PC-9 (cell line): Measurements from ENCODE around the gene XPO1. TPM values are rescaled to one million over a fixed set of nuclear protein-coding genes. Genes with fewer than 3 reads are reported as not detected.

Source experiments
- BruUV-seq: library from RNA; stranded (reverse); fragments of 400-500 nt; replicated peaks from 2 replicates; lab custom pipeline; 2021; lab: Mats Ljungman, UMichigan
- CTCF ChIA-PET: fragments of 300-600 bp; sonication (Branson Sonifier 250); formaldehyde crosslinking; loops from one replicate; lab custom pipeline; 2022; ENCODE audit warnings: antibody characterized with exemption; lab: Charles Lee
- POLR2A ChIA-PET: fragments of 300-600 bp; sonication (Branson Sonifier 250); formaldehyde crosslinking; loops from one replicate; lab custom pipeline; 2022; ENCODE audit warnings: antibody characterized with exemption; ENCODE audit not compliant: unreplicated experiment; lab: Charles Lee
- DNase-seq, 2 experiments: peaks; one replicate each; pipeline versions ENCODE4 v3.0.0 to v3.0.0-alpha.2; 2015 to 2022; ENCODE audit warnings: mixed read lengths in 1 of 2
- H2AFZ ChIP-seq: fragments of 200-600 bp; sonication (generic); 2 replicates; pipeline ENCODE4 v1.8.1; 2017; ENCODE audit warnings: antibody characterized with exemption
- H3F3A ChIP-seq: fragments of 200-600 bp; sonication (generic); 2 replicates; pipeline ENCODE4 v1.8.1; 2017; ENCODE audit warnings: antibody characterized with exemption, mild to moderate bottlenecking, low read depth; ENCODE audit not compliant: insufficient read depth
- H3K27ac ChIP-seq: fragments of 200-600 bp; sonication (generic); 2 replicates; pipeline ENCODE4 v1.6.1; 2016; ENCODE audit warnings: mixed run types
- H3K27me3 ChIP-seq: fragments of 200-600 bp; sonication (generic); 2 replicates; pipeline ENCODE4 v1.6.1; 2016; ENCODE audit warnings: low read depth, mixed run types; ENCODE audit not compliant: insufficient read depth
- H3K36me3 ChIP-seq: fragments of 200-600 bp; sonication (generic); 2 replicates; pipeline ENCODE4 v1.6.1; 2016; ENCODE audit warnings: low read depth, mixed run types
- H3K4me1 ChIP-seq: fragments of 200-600 bp; sonication (generic); replicated peaks from 2 replicates; pipeline ENCODE4 v1.6.1; 2016; ENCODE audit warnings: mixed run types; ENCODE audit not compliant: insufficient read depth
- H3K4me2 ChIP-seq: fragments of 200-600 bp; sonication (generic); 2 replicates; pipeline ENCODE4 v1.6.1; 2017; ENCODE audit warnings: mixed run types
- H3K4me3 ChIP-seq: fragments of 200-600 bp; sonication (generic); 2 replicates; pipeline ENCODE4 v1.6.1; 2016; ENCODE audit warnings: mixed run types
- H3K79me2 ChIP-seq: fragments of 200-600 bp; sonication (generic); 2 replicates; pipeline ENCODE4 v1.6.1; 2017; ENCODE audit warnings: low read depth, mixed run types
- H3K9me2 ChIP-seq: fragments of 200-600 bp; sonication (generic); 2 replicates; pipeline ENCODE4 v1.8.1; 2017; ENCODE audit warnings: mild to moderate bottlenecking; ENCODE audit not compliant: insufficient read depth
- H3K9me3 ChIP-seq: fragments of 200-600 bp; sonication (generic); 2 replicates; pipeline ENCODE4 v1.8.1; 2016; ENCODE audit warnings: low read depth; ENCODE audit not compliant: insufficient read depth
- H4K20me1 ChIP-seq: fragments of 200-600 bp; sonication (generic); 2 replicates; pipeline ENCODE4 v1.8.1; 2017; ENCODE audit not compliant: insufficient read depth
- EZH2 ChIP-seq: fragments of 200-600 bp; sonication (generic); IDR thresholded peaks from 2 replicates; pipeline ENCODE4 v1.8.0; 2017; ENCODE audit warnings: antibody characterized with exemption, low read depth
- intact Hi-C: fragments of 100-400 bp; cut with micrococcal nuclease; formaldehyde crosslinking; loops from one replicate; pipeline ENCODE4 v1.10.0; 2022; ENCODE audit not compliant: unreplicated experiment
- total RNA-seq: library from RNA; stranded (reverse); gene quantifications from 2 replicates; pipeline ENCODE4 v1.2.3, GENCODE V29; 2021
- TF ChIP-seq, protein P1 (sequence below): fragments of 200-600 bp; sonication (generic); conservative IDR thresholded peaks from 2 replicates; pipeline ENCODE4 v1.6.1; 2017; ENCODE audit warnings: mixed run types, antibody characterized with exemption, mild to moderate bottlenecking, moderate library complexity

Gene XPO1
- total RNA-seq, 1 experiment from 2014 or later, result 236 TPM

DNA sequence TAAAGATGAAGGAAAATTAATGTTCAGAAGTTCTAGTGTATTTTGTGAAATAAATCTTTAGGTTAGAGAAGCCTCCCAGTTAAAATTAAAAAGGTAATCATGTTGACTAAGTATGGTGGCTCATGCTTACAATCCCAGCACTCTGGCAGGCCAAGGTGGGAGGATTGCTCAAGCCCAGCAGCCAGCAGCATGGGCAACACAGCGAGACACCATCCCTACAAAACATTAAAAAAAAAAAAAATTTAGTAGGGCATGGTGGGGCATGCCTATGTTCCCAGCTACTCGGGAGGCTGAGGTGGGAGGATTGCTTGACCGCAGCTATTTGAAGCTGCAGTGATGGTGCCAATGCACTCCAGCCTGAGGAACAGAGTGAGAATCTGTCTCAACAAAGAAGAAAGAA lies 17.9 kb downstream of the XPO1 start:
- no peak for DNase-seq
- Histone ChIP-seq H3K79me2 (peaks cover 96% of the 10 kb centered on the region), H4K20me1 (peaks cover 78% of the 10 kb centered on the region), H3K27ac (no peak overlapping the region), H3K27me3 (no peaks in the 10 kb centered on the region), H3K4me1 (no peaks in the 10 kb centered on the region), H3K4me3 (no peak overlapping the region), H3K9me3 (no peaks in the 10 kb centered on the region), H3K4me2 (no peak overlapping the region), H2AFZ (no peak overlapping the region), H3K36me3 (peaks cover 61% of the 10 kb centered on the region), H3K9me2 (no peaks in the 10 kb centered on the region), H3F3A (peaks cover 36% of the 10 kb centered on the region)
- BruUV-seq, result no TSS peak
- ChIA-PET CTCF (no interaction called here), POLR2A (no interaction called here)
- TF ChIP-seq, protein P1, sequence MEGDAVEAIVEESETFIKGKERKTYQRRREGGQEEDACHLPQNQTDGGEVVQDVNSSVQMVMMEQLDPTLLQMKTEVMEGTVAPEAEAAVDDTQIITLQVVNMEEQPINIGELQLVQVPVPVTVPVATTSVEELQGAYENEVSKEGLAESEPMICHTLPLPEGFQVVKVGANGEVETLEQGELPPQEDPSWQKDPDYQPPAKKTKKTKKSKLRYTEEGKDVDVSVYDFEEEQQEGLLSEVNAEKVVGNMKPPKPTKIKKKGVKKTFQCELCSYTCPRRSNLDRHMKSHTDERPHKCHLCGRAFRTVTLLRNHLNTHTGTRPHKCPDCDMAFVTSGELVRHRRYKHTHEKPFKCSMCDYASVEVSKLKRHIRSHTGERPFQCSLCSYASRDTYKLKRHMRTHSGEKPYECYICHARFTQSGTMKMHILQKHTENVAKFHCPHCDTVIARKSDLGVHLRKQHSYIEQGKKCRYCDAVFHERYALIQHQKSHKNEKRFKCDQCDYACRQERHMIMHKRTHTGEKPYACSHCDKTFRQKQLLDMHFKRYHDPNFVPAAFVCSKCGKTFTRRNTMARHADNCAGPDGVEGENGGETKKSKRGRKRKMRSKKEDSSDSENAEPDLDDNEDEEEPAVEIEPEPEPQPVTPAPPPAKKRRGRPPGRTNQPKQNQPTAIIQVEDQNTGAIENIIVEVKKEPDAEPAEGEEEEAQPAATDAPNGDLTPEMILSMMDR, result no peak
- TF ChIP-seq EZH2, result no peak
- intact Hi-C loops, result no loop called here

DNA sequence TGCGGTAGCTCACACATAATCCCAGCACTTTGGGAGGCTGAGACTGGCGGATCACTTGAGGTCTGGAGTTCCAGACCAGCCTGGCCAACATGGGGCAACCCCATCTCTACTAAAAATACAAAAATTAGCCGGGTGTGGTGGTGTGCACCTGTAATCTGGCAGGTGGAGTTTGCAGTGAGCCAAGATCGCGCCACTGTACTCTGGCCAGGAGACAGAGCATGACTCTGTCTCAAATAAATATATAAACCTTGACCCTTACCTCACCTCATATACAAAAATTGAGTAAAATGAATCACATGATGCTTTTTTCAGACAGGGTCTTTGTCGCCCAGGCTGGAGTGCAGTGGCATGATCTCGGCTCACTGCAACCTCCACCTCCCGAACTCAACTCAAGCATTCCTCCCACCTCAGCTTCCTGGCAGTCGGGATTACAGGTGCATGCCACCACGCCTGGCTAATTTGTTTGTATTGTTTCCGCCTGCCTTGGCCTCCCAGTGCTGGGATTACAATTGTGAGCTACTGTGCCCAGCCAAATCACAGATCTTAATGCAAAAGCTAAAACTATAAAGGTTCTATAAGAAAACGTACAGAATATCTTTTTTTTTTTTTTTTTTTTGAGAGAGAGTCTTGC lies 25.3 kb downstream of the XPO1 start:
- CTCF ChIA-PET, result interaction anchor here (0.6 kb wide), 1 partner anchor 386 kb away, joined by 4 read pairs; no protein-coding TSS in a partner anchor
- peaks cover 98% of the 10 kb centered on the region for H3K79me2 ChIP-seq
- no peak for DNase-seq
- no peak for TF ChIP-seq EZH2
- TF ChIP-seq, protein P1, result no peak
- BruUV-seq, result no TSS peak
- H3K9me3 ChIP-seq, result no peaks in the 10 kb centered on the region
- H3F3A ChIP-seq, result peaks cover 46% of the 10 kb centered on the region
- peaks cover 71% of the 10 kb centered on the region for H3K36me3 ChIP-seq
- H3K4me3 ChIP-seq, result no peak overlapping the region
- POLR2A ChIA-PET, result no interaction called here
- H2AFZ ChIP-seq, result no peak overlapping the region
- H4K20me1 ChIP-seq, result peaks cover 70% of the 10 kb centered on the region
- H3K9me2 ChIP-seq, result no peaks in the 10 kb centered on the region
- 0 out of 2 replicates have a peak overlapping the region, but pooled peaks have one; percentile 0 for H3K27ac ChIP-seq
- H3K27me3 ChIP-seq, result no peaks in the 10 kb centered on the region
- H3K4me2 ChIP-seq, result no peak overlapping the region
- intact Hi-C loops, result no loop called here
- no peaks in the 10 kb centered on the region for H3K4me1 ChIP-seq

- no peaks in the 10 kb centered on the region for H3K4me1 ChIP-seq
- BruUV-seq, result TSS peak; percentile 1
- H2AFZ ChIP-seq, result no peak overlapping the region
Measured at GRCh38 chr2:61510674-61511671, 27.2 kb downstream of the XPO1 start.

More at GRCh38 chr2:61510674-61511671, 27.2 kb downstream of the XPO1 start:
- TF ChIP-seq EZH2, result no peak
- TF ChIP-seq, protein P1, result no peak
- POLR2A ChIA-PET, result no interaction called here
- Histone ChIP-seq H3K27me3 (no peaks in the 10 kb centered on the region), H3K36me3 (peaks cover 78% of the 10 kb centered on the region), H3K9me3 (no peaks in the 10 kb centered on the region), H3K79me2 (peaks cover 97% of the 10 kb centered on the region), H4K20me1 (peaks cover 76% of the 10 kb centered on the region), H3K4me2 (no peak overlapping the region), H3F3A (peaks cover 41% of the 10 kb centered on the region), H3K27ac (no peak overlapping the region), H3K9me2 (no peaks in the 10 kb centered on the region), H3K4me3 (no peak overlapping the region)
- intact Hi-C loops, result no loop called here
- no peak for DNase-seq
- CTCF ChIA-PET, result no interaction called here
